Fibroblast of lung (primary cell): ENCODE measurements around the gene GAGE12F. TPM values are rescaled to one million over a fixed set of nuclear protein-coding genes. Genes with fewer than 3 reads are reported as not detected.

ENCODE experiments used
- DNase-seq, 2 donors: peaks; one replicate each; pipeline versions ENCODE4 v3.0.0 to v3.0.0-alpha.2; 2010; ENCODE audit warnings: low read depth in 2 of 2
- H2AFZ ChIP-seq: 2 replicates; pipeline ENCODE4 v1.5.1; 2012; ENCODE audit warnings: low read length, control low read depth, inconsistent platforms
- H3K27ac ChIP-seq: 2 replicates; pipeline ENCODE4 v1.5.1; 2011; ENCODE audit warnings: low read length, control low read depth; ENCODE audit not compliant: insufficient read depth
- H3K27me3 ChIP-seq: 2 replicates; pipeline ENCODE4 v1.5.1; 2011; ENCODE audit warnings: mild to moderate bottlenecking, low read length; ENCODE audit not compliant: control insufficient read depth, insufficient read depth
- H3K36me3 ChIP-seq: 2 replicates; pipeline ENCODE4 v1.5.1; 2011; ENCODE audit warnings: low read length; ENCODE audit not compliant: control insufficient read depth, insufficient read depth
- H3K4me1 ChIP-seq: 2 replicates; pipeline ENCODE4 v1.5.1; 2011; ENCODE audit warnings: low read length; ENCODE audit not compliant: control insufficient read depth, insufficient read depth; ENCODE audit errors: extremely low read depth
- H3K4me2 ChIP-seq: 2 replicates; pipeline ENCODE4 v1.5.1; 2011; ENCODE audit warnings: low read length, control low read depth; ENCODE audit not compliant: insufficient read depth; ENCODE audit errors: extremely low read depth
- H3K4me3 ChIP-seq, 4 experiments: fragments of 200-600 bp in 1 of 4; sonication (generic) in 1 of 4; replicated peaks in 1 of 4; 2 replicates each; pipeline ENCODE4 v1.5.1; 2011 to 2016; ENCODE audit warnings: low read length in 4 of 4, low read depth in 3 of 4, mild to moderate bottlenecking in 3 of 4, control low read depth in 2 of 4, inconsistent platforms in 1 of 4, mixed read lengths in 1 of 4; ENCODE audit not compliant: insufficient read depth in 1 of 4; ENCODE audit errors: control extremely low read depth in 1 of 4
- H3K79me2 ChIP-seq: 2 replicates; pipeline ENCODE4 v1.5.1; 2012; ENCODE audit warnings: mild to moderate bottlenecking, low read length, inconsistent platforms; ENCODE audit not compliant: control insufficient read depth, insufficient read depth
- H3K9ac ChIP-seq: 2 replicates; pipeline ENCODE4 v1.5.1; 2011; ENCODE audit warnings: mild to moderate bottlenecking, low read length, control low read depth; ENCODE audit not compliant: insufficient read depth
- H3K9me3 ChIP-seq: 2 replicates; pipeline ENCODE4 v1.5.1; 2012; ENCODE audit warnings: low read depth, low read length; ENCODE audit not compliant: control insufficient read depth, insufficient read depth
- H4K20me1 ChIP-seq: 2 replicates; pipeline ENCODE4 v1.5.1; 2011; ENCODE audit warnings: low read length; ENCODE audit not compliant: control insufficient read depth, insufficient read depth; ENCODE audit errors: extremely low read depth
- EZH2 ChIP-seq: IDR thresholded peaks from 2 replicates; pipeline ENCODE4 v1.5.1; 2012; ENCODE audit warnings: low read length, control low read depth, mild to moderate bottlenecking; ENCODE audit errors: missing control alignments
- polyA plus RNA-seq, 2 donors: library from polyadenylated mRNA; depleted of rRNA in 1 of 2; stranded (reverse) in 1 of 2; unstranded in 1 of 2; fragments of >200 nt; gene quantifications; 2 replicates each; pipeline ENCODE4 v1.2.1, GENCODE V29; 2011 to 2012; ENCODE audit warnings: missing spikeins in 1 of 2
- total RNA-seq: library from RNA; depleted of rRNA; stranded (reverse); fragments of >200 nt; gene quantifications from 2 replicates; pipeline ENCODE4 v1.2.1, GENCODE V29; 2014
- TF ChIP-seq, protein P1 (sequence below), 2 donors: IDR thresholded peaks in 1 of 2; conservative IDR thresholded peaks in 1 of 2; 1 replicate in 1 of 2; 2 replicates in 1 of 2; pipeline ENCODE4 v1.5.1; 2011 to 2012; ENCODE audit warnings: low read length in 2 of 2, control low read depth in 1 of 2, inconsistent platforms in 1 of 2, low read depth in 1 of 2, mild to moderate bottlenecking in 1 of 2

Gene GAGE12F
- total and polyA plus RNA-seq, 2 donors (not counting 1 experiment from before 2014, with no cell fraction given): not detected

DNA sequence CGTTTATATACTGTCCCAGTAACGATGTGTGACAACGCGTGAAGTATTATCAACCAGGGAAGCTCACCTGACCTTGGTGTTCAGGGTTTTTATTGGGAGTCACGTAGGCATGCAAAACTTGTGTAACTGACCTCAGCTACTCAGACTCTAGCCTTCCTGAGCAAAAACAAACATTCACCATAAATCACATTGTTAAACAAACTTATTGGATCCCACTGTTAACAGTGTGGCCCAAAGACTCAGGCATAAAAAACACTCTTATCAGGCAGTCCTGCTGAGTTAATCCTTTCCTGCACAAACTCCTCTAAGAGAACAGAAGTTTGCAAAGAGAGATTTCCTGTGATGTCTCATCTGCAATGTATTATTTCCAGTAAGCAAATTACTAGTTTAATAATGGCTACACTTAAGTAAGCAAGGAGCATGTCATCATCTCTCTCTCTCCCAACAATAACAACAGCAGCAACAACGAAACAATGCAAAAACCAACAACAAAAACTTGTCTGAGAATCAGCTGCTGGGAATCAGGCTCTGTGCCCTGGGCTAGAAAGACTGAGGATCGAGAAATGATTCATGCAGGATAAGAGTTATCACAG is 50.2 kb downstream of the GAGE12F start:
- no peak overlapping the region for H3K27ac ChIP-seq
- TF ChIP-seq, protein P1, sequence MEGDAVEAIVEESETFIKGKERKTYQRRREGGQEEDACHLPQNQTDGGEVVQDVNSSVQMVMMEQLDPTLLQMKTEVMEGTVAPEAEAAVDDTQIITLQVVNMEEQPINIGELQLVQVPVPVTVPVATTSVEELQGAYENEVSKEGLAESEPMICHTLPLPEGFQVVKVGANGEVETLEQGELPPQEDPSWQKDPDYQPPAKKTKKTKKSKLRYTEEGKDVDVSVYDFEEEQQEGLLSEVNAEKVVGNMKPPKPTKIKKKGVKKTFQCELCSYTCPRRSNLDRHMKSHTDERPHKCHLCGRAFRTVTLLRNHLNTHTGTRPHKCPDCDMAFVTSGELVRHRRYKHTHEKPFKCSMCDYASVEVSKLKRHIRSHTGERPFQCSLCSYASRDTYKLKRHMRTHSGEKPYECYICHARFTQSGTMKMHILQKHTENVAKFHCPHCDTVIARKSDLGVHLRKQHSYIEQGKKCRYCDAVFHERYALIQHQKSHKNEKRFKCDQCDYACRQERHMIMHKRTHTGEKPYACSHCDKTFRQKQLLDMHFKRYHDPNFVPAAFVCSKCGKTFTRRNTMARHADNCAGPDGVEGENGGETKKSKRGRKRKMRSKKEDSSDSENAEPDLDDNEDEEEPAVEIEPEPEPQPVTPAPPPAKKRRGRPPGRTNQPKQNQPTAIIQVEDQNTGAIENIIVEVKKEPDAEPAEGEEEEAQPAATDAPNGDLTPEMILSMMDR (conservative IDR thresholded peaks at IDR 0.05 in 1 of 2, IDR thresholded peaks at IDR 0.05 in 1 of 2; ENCODE audit: low read depth in 1 of 2, low read length in 2 of 2): no peak
- no peak for TF ChIP-seq EZH2
- no peak for DNase-seq
- H2AFZ ChIP-seq: no peak overlapping the region
- H4K20me1 ChIP-seq: no peaks in the 10 kb centered on the region
- no peaks in the 10 kb centered on the region for H3K36me3 ChIP-seq
- H3K27me3 ChIP-seq: no peaks in the 10 kb centered on the region
- no peaks in the 10 kb centered on the region for H3K4me1 ChIP-seq
- H3K4me3 ChIP-seq: no peak overlapping the region
- no peaks in the 10 kb centered on the region for H3K9me3 ChIP-seq
- H3K4me2 ChIP-seq: no peak overlapping the region
- no peaks in the 10 kb centered on the region for H3K79me2 ChIP-seq
- H3K9ac ChIP-seq: no peak overlapping the region

Other genes starting within 250 kb of the GAGE12F start
- not detected in 2 replicates for gene GAGE12J, start 238.8 kb upstream of the GAGE12F start, total RNA-seq
- gene GAGE12J, start 238.8 kb upstream of the GAGE12F start, polyA plus RNA-seq: not detected in 2 replicates
- not detected in 2 replicates for gene GAGE13, start 229.3 kb upstream of the GAGE12F start, total RNA-seq
- gene GAGE13, start 229.3 kb upstream of the GAGE12F start, polyA plus RNA-seq: not detected in 2 replicates
- gene GAGE12C, start 28.7 kb upstream of the GAGE12F start, total RNA-seq: not detected in 2 replicates
- not detected in 2 replicates for gene GAGE12C, start 28.7 kb upstream of the GAGE12F start, polyA plus RNA-seq
- not detected in 2 replicates for gene GAGE12D, start 19.1 kb upstream of the GAGE12F start, total RNA-seq
- gene GAGE12D, start 19.1 kb upstream of the GAGE12F start, polyA plus RNA-seq: not detected in 2 replicates
- not detected in 2 replicates for gene GAGE12E, start 9.6 kb upstream of the GAGE12F start, total RNA-seq
- gene GAGE12E, start 9.6 kb upstream of the GAGE12F start, polyA plus RNA-seq: not detected in 2 replicates
- gene GAGE12G, start 9.6 kb downstream of the GAGE12F start, total RNA-seq: not detected in 2 replicates
- not detected in 2 replicates for gene GAGE12G, start 9.6 kb downstream of the GAGE12F start, polyA plus RNA-seq
- gene GAGE12H, start 19.1 kb downstream of the GAGE12F start, total RNA-seq: not detected in 2 replicates
- not detected in 2 replicates for gene GAGE12H, start 19.1 kb downstream of the GAGE12F start, polyA plus RNA-seq
- gene GAGE2A, start 28.7 kb downstream of the GAGE12F start, total RNA-seq: not detected in 2 replicates
- gene GAGE2A, start 28.7 kb downstream of the GAGE12F start, polyA plus RNA-seq: not detected in 2 replicates
- gene GAGE1, start 38.2 kb downstream of the GAGE12F start, total RNA-seq: not detected in 2 replicates
- not detected in 2 replicates for gene GAGE1, start 38.2 kb downstream of the GAGE12F start, polyA plus RNA-seq
- gene PAGE1, start 135.1 kb downstream of the GAGE12F start, total RNA-seq: not detected in 2 replicates
- not detected in 2 replicates for gene PAGE1, start 135.1 kb downstream of the GAGE12F start, polyA plus RNA-seq